ENCODE results near the gene NUDT3. TPM values are rescaled to one million over a fixed set of nuclear protein-coding genes. Genes with fewer than 3 reads are reported as not detected.

NUDT3 gene
- total RNA-seq, 1 experiment from 2014 or later = 25.2 TPM

- H3K4me1 ChIP-seq (ENCODE audit: control insufficient read depth in 1 of 2, insufficient read depth in 2 of 2, low read length in 2 of 2) = no peaks in the 10 kb centered on the region
- no peaks in the 10 kb centered on the region for H3K27me3 ChIP-seq (ENCODE audit: insufficient read depth, low read length)
- H4K20me1 ChIP-seq (ENCODE audit: insufficient read depth) = no peaks in the 10 kb centered on the region
- H3K9me2 ChIP-seq (ENCODE audit: insufficient read depth) = no peaks in the 10 kb centered on the region
- RAD21 ChIA-PET (ENCODE audit: low non-redundant PET in 1 of 2, low total read pairs in 2 of 2, uncharacterized antibody in 2 of 2, unreplicated experiment in 2 of 2) = no interaction called here
- H3K9me3 ChIP-seq (ENCODE audit: control insufficient read depth in 1 of 2, insufficient read depth in 1 of 2, low read depth in 1 of 2, low read length in 2 of 2) = no peaks in the 10 kb centered on the region
- no peak for ATAC-seq
- DNase-seq (ENCODE audit: low read depth, low spot score) = no peak
- H3K79me2 ChIP-seq (ENCODE audit: insufficient read depth, low read length) = no peaks in the 10 kb centered on the region
- no peaks in the 10 kb centered on the region for H3K36me3 ChIP-seq (ENCODE audit: control insufficient read depth in 1 of 2, insufficient read depth in 2 of 2, low read length in 2 of 2)
- no peak overlapping the region for H3K4me3 ChIP-seq (replicated peaks in 1 of 2; ENCODE audit: low read depth in 1 of 2, low read length in 2 of 2)
- H3K4me2 ChIP-seq (ENCODE audit: low read length) = no peak overlapping the region
- no peak overlapping the region for H3K27ac ChIP-seq (ENCODE audit: low read depth, low read length)
- no TSS peak for BruUV-seq (replicated peaks)
- CTCF ChIA-PET = no interaction called here
- intact Hi-C loops (cut with micrococcal nuclease) = no loop called here
- H3K9ac ChIP-seq (ENCODE audit: low read length) = no peak overlapping the region
- no peak for TF ChIP-seq CTCF (IDR thresholded peaks at IDR 0.05 in 2 of 3, conservative IDR thresholded peaks at IDR 0.05 in 1 of 3; ENCODE audit: borderline replicate concordance in 1 of 3, insufficient read depth in 1 of 3, low read depth in 2 of 3, low read length in 2 of 3)
- TF ChIP-seq JUND (IDR thresholded peaks at IDR 0.05) = no peak
- TF ChIP-seq REST (IDR thresholded peaks at IDR 0.05; ENCODE audit: low read depth) = no peak
- TF ChIP-seq EGR1 (IDR thresholded peaks at IDR 0.05; ENCODE audit: low read depth) = no peak
- TF ChIP-seq ZBTB33 (IDR thresholded peaks at IDR 0.05; ENCODE audit: extremely low read depth, insufficient replicate concordance, low read length) = no peak
- no peak overlapping the region for H2AFZ ChIP-seq (ENCODE audit: low read depth, low read length, poor library complexity, severe bottlenecking)
- POLR2A ChIA-PET = no interaction called here
These were observed 118.3 kb downstream of the NUDT3 start for GRCh38 chr6:34274129-34274528.

All from HCT116 (cell line).